Measurements from ENCODE around the gene CISD3. TPM values are rescaled to one million over a fixed set of nuclear protein-coding genes. Genes with fewer than 3 reads are reported as not detected.

Gene CISD3
- total and polyA plus RNA-seq, 2 of the 8 experiments (the other 6 are each of a cell fraction or from before 2014, with no cell fraction given) = 9.4 to 11.1 TPM

- Histone ChIP-seq H3K4ac (replicated peaks; ENCODE audit: insufficient read length, low read depth, low read length) (no peak overlapping the region), H3K27me3 (replicated peaks in 1 of 4; ENCODE audit: control insufficient read depth in 3 of 4, extremely low read depth in 1 of 4, insufficient read depth in 3 of 4, low read length in 3 of 4) (peaks cover 0 to 8% (median under 1%) of the 10 kb centered on the region in 4 experiments; a peak in 2 of 7 replicates), H2AK5ac (ENCODE audit: low read depth, low read length) (no peak overlapping the region; the same call in 1 of the 2 replicates), H2BK20ac (ENCODE audit: low read length) (no peak overlapping the region), H4K20me1 (replicated peaks in 1 of 2; ENCODE audit: control insufficient read depth in 1 of 2, insufficient read depth in 2 of 2, low read length in 2 of 2) (no peaks in the 10 kb centered on the region), H3K56ac (replicated peaks; ENCODE audit: insufficient read length, low read depth, low read length) (no peak overlapping the region), H3K4me3 (ENCODE audit: extremely low read depth in 1 of 4, insufficient read depth in 2 of 4, low read depth in 3 of 4, low read length in 4 of 4) (no peak overlapping the region), H3K18ac (ENCODE audit: extremely low read depth, low read length) (no peak overlapping the region), H3K14ac (ENCODE audit: insufficient read length) (no peak overlapping the region), H3K79me1 (ENCODE audit: low read depth, low read length) (no peaks in the 10 kb centered on the region), H3K9me3 (ENCODE audit: insufficient read depth in 2 of 2, low read depth in 1 of 2, low read length in 1 of 2) (no peaks in the 10 kb centered on the region), H3K23ac (ENCODE audit: insufficient read length) (no peak overlapping the region), H2BK15ac (ENCODE audit: low read length) (no peak overlapping the region), H3K79me2 (ENCODE audit: control insufficient read depth in 1 of 2, insufficient read depth in 2 of 2, low read length in 2 of 2) (no peaks in the 10 kb centered on the region), H3K27ac (ENCODE audit: low read depth, low read length) (no peak overlapping the region), H2BK120ac (replicated peaks; ENCODE audit: low read depth, low read length) (no peak overlapping the region), H3K4me2 (ENCODE audit: insufficient read depth in 1 of 2, low read depth in 2 of 2, low read length in 2 of 2) (no peak overlapping the region), H3K4me1 (replicated peaks in 1 of 4; ENCODE audit: control insufficient read depth in 3 of 4, insufficient read depth in 4 of 4, low read length in 3 of 4) (no peaks in the 10 kb centered on the region), H2AFZ (ENCODE audit: low read length) (no peak overlapping the region), H2BK12ac (ENCODE audit: low read depth, low read length) (no peak overlapping the region), H2BK5ac (ENCODE audit: low read depth, low read length) (no peak overlapping the region), H3K9ac (replicated peaks in 1 of 4; ENCODE audit: extremely low read depth in 1 of 4, low read depth in 3 of 4, low read length in 3 of 4) (no peak overlapping the region), H3K23me2 (ENCODE audit: low read depth, low read length) (no peaks in the 10 kb centered on the region), H3K36me3 (ENCODE audit: control insufficient read depth in 2 of 4, insufficient read depth in 4 of 4, low read length in 3 of 4) (no peaks in the 10 kb centered on the region), H4K5ac (ENCODE audit: insufficient read length, low read depth, low read length) (no peak overlapping the region), H4K91ac (replicated peaks; ENCODE audit: insufficient read length, low read length) (no peak overlapping the region), H4K8ac (ENCODE audit: extremely low read depth, insufficient read depth, low read length) (peak overlapping the region; percentile 69; the same call in 1 of the 2 replicates)
- ChIA-PET CTCF (ENCODE audit: partially characterized antibody) (interaction anchor here (0.6 to 14.5 kb wide), 6 partner anchors 8 to 101 kb away, joined by 3 to 141 read pairs (median 4); no protein-coding TSS in a partner anchor), POLR2A (ENCODE audit: partially characterized antibody) (interaction anchor here (1.2 kb wide), 3 partner anchors 50 to 168 kb away, joined by 3 to 5 read pairs (median 3); partner anchors contain the start of gene RPL23)
- TF ChIP-seq JUND (IDR thresholded peaks at IDR 0.05; ENCODE audit: low read length) = no peak
- no peak for TF ChIP-seq RNF2 (IDR thresholded peaks at IDR 0.05; ENCODE audit: borderline replicate concordance, low read depth, low read length, missing control alignments, poor library complexity, severe bottlenecking)
- WGBS, 2 experiments (ENCODE audit: extremely low coverage in 1 of 2, insufficient coverage in 1 of 2, insufficient read length in 1 of 2, insufficient replicate concordance in 2 of 2, low coverage in 1 of 2, low lambda C conversion rate in 2 of 2, missing lambda C conversion rate in 1 of 2) = 81% methylated on average over 12 of the region's 12 CpGs; no CpG with 5 or more reads in 1 of the 2 experiments
- DNase-seq (ENCODE audit: low read depth in 1 of 2, low spot score in 2 of 2) (no peak), FAIRE-seq (no peak)
Measured at GRCh38 chr17:38685491-38685890, 44.6 kb upstream of the CISD3 start.

Measured in H1 (cell line).